Natural killer cell (primary cell): Measurements from ENCODE around the gene FOLH1. TPM values are rescaled to one million over a fixed set of nuclear protein-coding genes. Genes with fewer than 3 reads are reported as not detected.
"Not testable (repeated sequence)": the region's sequence is repeated elsewhere in the genome, so short reads cannot be mapped to it uniquely, and the experiment has no call there.

Experiments
- ATAC-seq, 3 donors: fragments of 150-1000 bp in 2 of 3; fragments of 200-7000 bp in 1 of 3; cut with Tn5 transposase; 1 replicate in 1 of 3; 2 replicates in 2 of 3; pipeline ENCODE4 v1.10.0; 2021; ENCODE audit warnings: mild to moderate bottlenecking in 2 of 3, moderate library complexity in 2 of 3
- DNase-seq, 2 donors: peaks; one replicate each; pipeline versions ENCODE4 v3.0.0 to v3.0.0-alpha.2; 2013 to 2021; ENCODE audit warnings: mixed read lengths in 1 of 2
- H3K27ac ChIP-seq: one replicate; pipeline ENCODE4 v1.5.1; 2013; ENCODE audit warnings: mild to moderate bottlenecking, low read length
- H3K27me3 ChIP-seq: one replicate; pipeline ENCODE4 v1.6.1; 2013; ENCODE audit warnings: low read length; ENCODE audit not compliant: control insufficient read depth, insufficient read depth
- H3K36me3 ChIP-seq: one replicate; pipeline ENCODE4 v1.6.1; 2013; ENCODE audit warnings: low read length; ENCODE audit not compliant: control insufficient read depth, insufficient read depth
- H3K4me1 ChIP-seq: one replicate; pipeline ENCODE4 v1.6.1; 2013; ENCODE audit warnings: low read length; ENCODE audit not compliant: control insufficient read depth, insufficient read depth
- H3K4me3 ChIP-seq: one replicate; pipeline ENCODE4 v1.5.1; 2013; ENCODE audit warnings: low read length
- H3K9me3 ChIP-seq: one replicate; pipeline ENCODE4 v1.6.1; 2013; ENCODE audit warnings: low read length; ENCODE audit not compliant: control insufficient read depth, insufficient read depth
- H3K27ac Mint-ChIP-seq, 2 donors: one replicate each; pipeline ENCODE4 v1.8.0; 2022; ENCODE audit warnings: mild to moderate bottlenecking in 2 of 2, mixed read lengths in 2 of 2, moderate library complexity in 1 of 2
- H3K27me3 Mint-ChIP-seq, 2 donors: one replicate each; pipeline ENCODE4 v1.8.0; 2022; ENCODE audit warnings: low read depth in 2 of 2, mixed read lengths in 2 of 2
- H3K36me3 Mint-ChIP-seq: one replicate; pipeline ENCODE4 v1.8.0; 2022; ENCODE audit warnings: mixed read lengths
- H3K4me1 Mint-ChIP-seq, 2 donors: one replicate each; pipeline ENCODE4 v1.8.0; 2022; ENCODE audit warnings: mixed read lengths in 2 of 2
- H3K4me3 Mint-ChIP-seq: one replicate; pipeline ENCODE4 v1.8.0; 2022; ENCODE audit warnings: mild to moderate bottlenecking, moderate library complexity, mixed read lengths
- H3K9me3 Mint-ChIP-seq, 2 donors: one replicate each; pipeline ENCODE4 v1.8.0; 2022; ENCODE audit warnings: mixed read lengths in 2 of 2
- CTCF ChIP-seq: fragments of 200-600 bp; IDR thresholded peaks from one replicate; pipeline ENCODE4 v1.8.0; 2022; ENCODE audit warnings: antibody characterized with exemption
- WGBS: methylation state at CpG from one replicate; pipeline ENCODE4 v1.1.7; 2013; ENCODE audit warnings: missing lambda C conversion rate; ENCODE audit not compliant: insufficient coverage; 5-methylcytosine and 5-hydroxymethylcytosine counted together
- intact Hi-C: fragments of 100-400 bp; cut with micrococcal nuclease; formaldehyde crosslinking; loops from one replicate; pipeline ENCODE4 v1.14.2; 2022
- total RNA-seq, 4 donors: library from RNA; stranded (reverse); fragments of 120-200 nt in 1 of 4; gene quantifications; one replicate each; pipeline versions ENCODE4 v1.2.3 to v1.2.4, GENCODE V29; 2013 to 2022

The FOLH1 gene
- total RNA-seq, 3 donors from 2014 or later (not counting 1 experiment from before 2014, with no cell fraction given) = not detected

GRCh38 chr11:49168992-49169391 is 39.4 kb downstream of the FOLH1 start:
- not testable (repeated sequence) for H3K27me3 Mint-ChIP-seq, ATAC-seq

GRCh38 chr11:49151211-49151610 is 57.2 kb downstream of the FOLH1 start:
- H3K36me3 Mint-ChIP-seq = no peaks in the 10 kb centered on the region
- Histone ChIP-seq H3K4me1 (no peaks in the 10 kb centered on the region), H3K27ac (no peak overlapping the region), H3K9me3 (no peaks in the 10 kb centered on the region), H3K36me3 (no peaks in the 10 kb centered on the region), H3K4me3 (no peak overlapping the region), H3K27me3 (no peaks in the 10 kb centered on the region)
- 78% methylated on average over 11 of the region's 12 CpGs for WGBS
- H3K27ac Mint-ChIP-seq = no peak overlapping the region
- DNase-seq = no peak
- no peak overlapping the region for H3K4me3 Mint-ChIP-seq
- H3K27me3 Mint-ChIP-seq = no peaks in the 10 kb centered on the region
- ATAC-seq = no peak
- intact Hi-C loops = no loop called here
- peaks cover 3% of the 10 kb centered on the region in 2 donors for H3K9me3 Mint-ChIP-seq
- H3K4me1 Mint-ChIP-seq = no peaks in the 10 kb centered on the region
- TF ChIP-seq CTCF = no peak

More at GRCh38 chr11:49168992-49169391, 39.4 kb downstream of the FOLH1 start:
- no CpG with 5 or more reads among the region's 4 CpGs for WGBS
- H3K4me3 Mint-ChIP-seq, H3K4me1 ChIP-seq, H3K36me3 Mint-ChIP-seq, H3K36me3 ChIP-seq, H3K4me3 ChIP-seq, H3K27ac Mint-ChIP-seq, H3K4me1 Mint-ChIP-seq, DNase-seq, intact Hi-C loops, H3K27me3 ChIP-seq, H3K27ac ChIP-seq, H3K9me3 ChIP-seq: not testable (repeated sequence)
- peaks cover 11 to 12% of the 10 kb centered on the region in 2 donors for H3K9me3 Mint-ChIP-seq

GRCh38 chr11:49102356-49102755 is 106.0 kb downstream of the FOLH1 start:
- intact Hi-C loops, H3K27me3 ChIP-seq, H3K9me3 ChIP-seq, H3K27ac ChIP-seq, DNase-seq, H3K4me3 ChIP-seq, H3K36me3 Mint-ChIP-seq, H3K4me1 Mint-ChIP-seq, H3K4me1 ChIP-seq, H3K27me3 Mint-ChIP-seq, H3K4me3 Mint-ChIP-seq, ATAC-seq, H3K36me3 ChIP-seq, H3K27ac Mint-ChIP-seq: not testable (repeated sequence)
- peaks cover 9 to 11% of the 10 kb centered on the region in 2 donors for H3K9me3 Mint-ChIP-seq
- WGBS = 88% methylated on average over 24 of the region's 24 CpGs

Other genes with a start within 250 kb of the FOLH1 start
- gene TRIM51G, start 224.7 kb downstream of the FOLH1 start, total RNA-seq = not detected
- not detected for gene TRIM49B, start 179.8 kb downstream of the FOLH1 start, total RNA-seq
- not detected for gene TRIM64C, start 149.5 kb downstream of the FOLH1 start, total RNA-seq